Endothelial cell of umbilical vein (primary cell): ENCODE data around the gene FKRP. TPM values are rescaled to one million over a fixed set of nuclear protein-coding genes. Genes with fewer than 3 reads are reported as not detected.

Source experiments
- BruUV-seq: library from RNA; stranded (reverse); fragments of 400-500 nt; replicated peaks from 2 replicates; lab custom pipeline; 2021; lab: Mats Ljungman, UMichigan
- CTCF ChIA-PET: fragments of 300-600, 350-600 bp; sonication (Branson Sonifier 250); formaldehyde crosslinking; loops from one replicate; lab custom pipeline; 2021; ENCODE audit warnings: antibody characterized with exemption, inconsistent platforms; lab: Charles Lee
- POLR2A ChIA-PET: fragments of 300-600, 350-600 bp; sonication (Branson Sonifier 250); formaldehyde crosslinking; loops from one replicate; lab custom pipeline; 2021; ENCODE audit warnings: antibody characterized with exemption, inconsistent platforms; lab: Charles Lee
- DNase-seq: peaks from one replicate; pipeline ENCODE4 v3.0.0-alpha.2; 2011; ENCODE audit warnings: low read depth, low spot score
- FAIRE-seq: peaks from 2 replicates; lab custom pipeline; 2011; peaks lifted over from hg19 to GRCh38; lab: Jason Lieb, UNC
- H2AFZ ChIP-seq: 2 replicates; pipeline ENCODE4 v1.6.0; 2012; ENCODE audit warnings: low read depth, low read length, control low read depth, inconsistent platforms
- H3K27ac ChIP-seq: 2 replicates; pipeline ENCODE4 v1.5.1; 2011; ENCODE audit warnings: low read depth, mild to moderate bottlenecking, control low read depth, low read length, moderate library complexity; ENCODE audit not compliant: insufficient read depth
- H3K27me3 ChIP-seq, 2 experiments: 2 replicates each; pipeline versions ENCODE4 v1.6.0 to v1.6.1; 2011; ENCODE audit warnings: low read length in 2 of 2, mixed read lengths in 1 of 2; ENCODE audit not compliant: control insufficient read depth in 2 of 2, insufficient read depth in 2 of 2
- H3K36me3 ChIP-seq, 2 experiments: 2 replicates in 1 of 2; 3 replicates in 1 of 2; pipeline ENCODE4 v1.5.1; 2011; ENCODE audit warnings: low read length in 2 of 2, mild to moderate bottlenecking in 1 of 2, moderate library complexity in 1 of 2; ENCODE audit not compliant: control insufficient read depth in 2 of 2, insufficient read depth in 2 of 2; ENCODE audit errors: extremely low read depth in 1 of 2
- H3K4me1 ChIP-seq: 3 replicates; pipeline ENCODE4 v1.5.1; 2011; ENCODE audit warnings: mild to moderate bottlenecking, low read length; ENCODE audit not compliant: control insufficient read depth, insufficient read depth; ENCODE audit errors: extremely low read depth
- H3K4me2 ChIP-seq: 2 replicates; pipeline ENCODE4 v1.6.1; 2011; ENCODE audit warnings: low read length, control low read depth, mixed read lengths; ENCODE audit not compliant: insufficient read depth
- H3K4me3 ChIP-seq, 3 experiments: fragments of 200-600 bp in 1 of 3; sonication (generic), shearing (Covaris generic) in 1 of 3; replicated peaks in 1 of 3; 2 replicates each; pipeline ENCODE4 v1.5.1; 2011 to 2016; ENCODE audit warnings: control low read depth in 3 of 3, low read length in 3 of 3, mild to moderate bottlenecking in 2 of 3, inconsistent platforms in 1 of 3, low read depth in 1 of 3, moderate library complexity in 1 of 3; ENCODE audit not compliant: insufficient read depth in 1 of 3
- H3K79me2 ChIP-seq: 2 replicates; pipeline ENCODE4 v1.6.0; 2012; ENCODE audit warnings: low read length, inconsistent platforms; ENCODE audit not compliant: control insufficient read depth, insufficient read depth
- H3K9ac ChIP-seq: replicated peaks from 2 replicates; pipeline ENCODE3; 2011; ENCODE audit warnings: low read length, control low read depth; ENCODE audit not compliant: insufficient read depth; ENCODE audit errors: extremely low read depth
- H3K9me1 ChIP-seq: replicated peaks from 3 replicates; pipeline ENCODE4 v1.6.0; 2011; ENCODE audit warnings: mild to moderate bottlenecking, low read length; ENCODE audit not compliant: control insufficient read depth, insufficient read depth; ENCODE audit errors: extremely low read depth
- H3K9me3 ChIP-seq: replicated peaks from 2 replicates; pipeline ENCODE4 v1.5.1; 2012; ENCODE audit warnings: low read length, inconsistent platforms; ENCODE audit not compliant: control insufficient read depth, insufficient read depth
- H4K20me1 ChIP-seq: replicated peaks from 2 replicates; pipeline ENCODE3; 2011; ENCODE audit warnings: mild to moderate bottlenecking, low read length; ENCODE audit not compliant: control insufficient read depth, insufficient read depth; ENCODE audit errors: extremely low read depth
- EZH2 ChIP-seq: IDR thresholded peaks from 2 replicates; pipeline ENCODE4 v1.6.1; 2012; ENCODE audit warnings: borderline replicate concordance, low read depth, mild to moderate bottlenecking, moderate library complexity, low read length, inconsistent platforms; ENCODE audit not compliant: severe bottlenecking
- FOS ChIP-seq: IDR thresholded peaks from 2 replicates; pipeline ENCODE4 v1.6.1; 2011; ENCODE audit warnings: mild to moderate bottlenecking, low read length, moderate library complexity, borderline replicate concordance; ENCODE audit not compliant: insufficient read depth
- GATA2 ChIP-seq: IDR thresholded peaks from 2 replicates; pipeline ENCODE4 v1.7.0; 2011; ENCODE audit warnings: low read depth, mild to moderate bottlenecking, moderate library complexity, mixed read lengths, low read length; ENCODE audit not compliant: insufficient read length, insufficient read depth
- JUN ChIP-seq: IDR thresholded peaks from 2 replicates; pipeline ENCODE4 v1.6.1; 2011; ENCODE audit warnings: borderline replicate concordance, low read depth; ENCODE audit not compliant: insufficient read length, insufficient read depth
- MYC ChIP-seq: IDR thresholded peaks from one replicate; pipeline ENCODE4 v1.6.1; 2011; ENCODE audit warnings: mild to moderate bottlenecking, low read depth, low read length
- POLR2A ChIP-seq: IDR thresholded peaks from 2 replicates; pipeline ENCODE4 v1.6.1; 2012; ENCODE audit warnings: low read depth, mild to moderate bottlenecking, control low read depth, low read length
- POLR2AphosphoS5 ChIP-seq: IDR thresholded peaks from 2 replicates; pipeline ENCODE4 v1.6.1; 2012; ENCODE audit warnings: low read depth, mild to moderate bottlenecking, control low read depth, low read length, moderate library complexity; ENCODE audit not compliant: insufficient read depth
- dilution Hi-C: fragments of 300-500 bp; cut with MboI; formaldehyde crosslinking; loops from one replicate; pipeline ENCODE4 v1.15.0; 2019; ENCODE audit warnings: low sequenced_read_pairs; ENCODE audit not compliant: extremely low pct_ligation_motif_present
- intact Hi-C: fragments of 100-400 bp; cut with micrococcal nuclease; formaldehyde crosslinking; loops from one replicate; pipeline ENCODE4 v1.10.0; 2022
- polyA plus RNA-seq, 4 experiments: library from polyadenylated mRNA; depleted of rRNA in 3 of 4; stranded (reverse) in 3 of 4; unstranded in 1 of 4; fragments of >200 nt; gene quantifications; 2 replicates each; pipeline versions ENCODE4 v1.2.1 to v1.2.3, GENCODE V29; 2011 to 2012; ENCODE audit warnings: missing spikeins in 1 of 4
- total RNA-seq: library from RNA; stranded (reverse); gene quantifications from 2 replicates; pipeline ENCODE4 v1.2.3, GENCODE V29; 2021
- TF ChIP-seq, protein P1 (sequence below), 2 donors: IDR thresholded peaks; 1 replicate in 1 of 2; 2 replicates in 1 of 2; pipeline ENCODE4 v1.5.1; 2011; ENCODE audit warnings: low read length in 2 of 2, mild to moderate bottlenecking in 2 of 2, moderate library complexity in 2 of 2, control low read depth in 1 of 2, inconsistent platforms in 1 of 2, low read depth in 1 of 2; ENCODE audit not compliant: insufficient read depth in 1 of 2; ENCODE audit errors: extremely low read depth in 1 of 2
- TF ChIP-seq, protein P2 (sequence below): IDR thresholded peaks from 2 replicates; pipeline ENCODE4 v1.6.1; 2011; ENCODE audit not compliant: insufficient read depth, insufficient read length

Gene FKRP
- total and polyA plus RNA-seq, 2 donors (not counting 3 experiments of a cell fraction or from before 2014, with no cell fraction given): 31.5 to 32.8 TPM

DNA sequence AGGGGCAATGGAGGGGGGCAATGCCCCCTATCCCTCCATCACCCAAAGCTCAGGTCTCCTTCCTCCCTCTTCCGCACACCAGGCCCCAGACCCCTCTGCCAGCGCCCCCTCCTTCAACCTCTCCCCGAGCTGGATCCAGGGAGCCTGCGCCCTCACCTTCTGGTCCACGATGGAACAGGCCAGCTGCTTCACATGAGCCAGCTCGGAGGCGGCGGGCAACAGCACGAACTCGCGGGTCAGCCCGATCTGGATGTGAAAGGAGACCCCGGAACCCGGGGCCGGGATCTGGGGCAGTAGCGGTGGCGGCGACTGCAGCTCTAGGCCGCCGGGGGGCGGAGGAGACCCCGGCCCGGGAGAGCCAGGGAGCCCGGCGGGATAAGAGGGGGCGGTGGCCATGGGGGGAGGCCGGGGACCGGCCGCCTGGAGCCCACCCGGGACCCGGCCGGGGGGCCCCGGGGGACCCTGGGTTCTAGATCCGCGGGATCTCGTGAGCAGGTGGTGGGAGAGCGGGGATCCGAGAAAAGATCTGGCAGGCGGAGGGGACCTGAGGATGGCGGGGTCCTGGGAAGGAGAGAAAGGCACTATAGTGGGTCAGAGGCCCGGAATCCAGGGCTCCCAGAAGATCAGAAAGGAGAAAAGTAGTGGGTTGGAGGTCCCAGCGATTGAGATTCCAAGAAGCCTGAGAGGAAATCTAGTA lies 29.7 kb upstream of the FKRP start:
- no peaks in the 10 kb centered on the region for H3K9me1 ChIP-seq
- ChIA-PET POLR2A (interaction anchor here (0.7 to 0.8 kb wide), 4 partner anchors 15 to 116 kb away, joined by 5 to 6 read pairs (median 6); no protein-coding TSS in a partner anchor), CTCF (interaction anchor here (4.6 to 5.4 kb wide), 2 partner anchors 12 to 13 kb away, joined by 34 to 74 read pairs; no protein-coding TSS in a partner anchor)
- no peaks in the 10 kb centered on the region for H4K20me1 ChIP-seq
- peaks cover 2 to 11% of the 10 kb centered on the region in 2 experiments for H3K36me3 ChIP-seq
- peak; percentile 31 for FAIRE-seq
- H3K79me2 ChIP-seq: peaks cover 34% of the 10 kb centered on the region
- H3K9ac ChIP-seq: peak overlapping the region; percentile 71
- no TSS peak for BruUV-seq
- dilution Hi-C loops: no loop called here
- peak overlapping the region; percentile 76 to 96 (median 85) for H3K4me3 ChIP-seq
- no peak for DNase-seq
- no peak overlapping the region for H2AFZ ChIP-seq
- peak overlapping the region; percentile 61 for H3K4me2 ChIP-seq
- peaks cover 34% of the 10 kb centered on the region for H3K4me1 ChIP-seq
- no peaks in the 10 kb centered on the region for H3K27me3 ChIP-seq
- intact Hi-C loops: loop anchor here (2.0 kb wide), 1 partner anchor 55 kb away; the partner anchor contains the start of gene DACT3
- TF ChIP-seq FOS: no peak
- TF ChIP-seq, protein P1, sequence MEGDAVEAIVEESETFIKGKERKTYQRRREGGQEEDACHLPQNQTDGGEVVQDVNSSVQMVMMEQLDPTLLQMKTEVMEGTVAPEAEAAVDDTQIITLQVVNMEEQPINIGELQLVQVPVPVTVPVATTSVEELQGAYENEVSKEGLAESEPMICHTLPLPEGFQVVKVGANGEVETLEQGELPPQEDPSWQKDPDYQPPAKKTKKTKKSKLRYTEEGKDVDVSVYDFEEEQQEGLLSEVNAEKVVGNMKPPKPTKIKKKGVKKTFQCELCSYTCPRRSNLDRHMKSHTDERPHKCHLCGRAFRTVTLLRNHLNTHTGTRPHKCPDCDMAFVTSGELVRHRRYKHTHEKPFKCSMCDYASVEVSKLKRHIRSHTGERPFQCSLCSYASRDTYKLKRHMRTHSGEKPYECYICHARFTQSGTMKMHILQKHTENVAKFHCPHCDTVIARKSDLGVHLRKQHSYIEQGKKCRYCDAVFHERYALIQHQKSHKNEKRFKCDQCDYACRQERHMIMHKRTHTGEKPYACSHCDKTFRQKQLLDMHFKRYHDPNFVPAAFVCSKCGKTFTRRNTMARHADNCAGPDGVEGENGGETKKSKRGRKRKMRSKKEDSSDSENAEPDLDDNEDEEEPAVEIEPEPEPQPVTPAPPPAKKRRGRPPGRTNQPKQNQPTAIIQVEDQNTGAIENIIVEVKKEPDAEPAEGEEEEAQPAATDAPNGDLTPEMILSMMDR (IDR thresholded peaks at IDR 0.05; ENCODE audit: extremely low read depth in 1 of 2, insufficient read depth in 1 of 2, low read depth in 1 of 2, low read length in 2 of 2): peak in 1 of 2 donors; percentile 38
- H3K9me3 ChIP-seq: no peaks in the 10 kb centered on the region
- H3K27ac ChIP-seq: peak overlapping the region; percentile 57

DNA sequence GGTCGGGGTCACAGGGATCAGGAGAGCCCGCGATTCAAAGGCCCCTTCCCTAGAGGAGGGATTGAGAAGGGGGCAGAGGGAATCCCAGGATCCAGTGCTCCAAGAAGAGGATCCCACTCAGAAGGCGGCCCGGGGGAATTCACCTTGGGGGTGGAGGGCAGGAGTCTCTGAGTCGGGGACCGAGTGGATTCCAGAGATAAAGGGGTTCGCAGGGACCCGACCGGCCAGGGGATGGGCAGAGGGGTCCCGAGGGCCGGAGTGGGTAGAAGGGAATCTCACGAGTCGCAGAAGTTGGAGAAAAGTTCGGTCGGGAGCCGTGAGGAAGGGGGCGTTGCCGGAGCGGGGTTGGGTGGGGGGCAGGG lies 29.2 kb upstream of the FKRP start:
- no peaks in the 10 kb centered on the region for H3K9me3 ChIP-seq
- DNase-seq (no peak), FAIRE-seq (no peak)
- peaks cover 34% of the 10 kb centered on the region for H3K79me2 ChIP-seq
- peaks cover 34% of the 10 kb centered on the region for H3K4me1 ChIP-seq
- ChIA-PET CTCF (interaction anchor here (0.6 to 5.4 kb wide), 3 partner anchors 13 to 34 kb away, joined by 4 to 74 read pairs (median 34); no protein-coding TSS in a partner anchor), POLR2A (interaction anchor here (0.7 to 0.8 kb wide), 5 partner anchors 15 to 116 kb away, joined by 3 to 6 read pairs (median 6); no protein-coding TSS in a partner anchor)
- TF ChIP-seq MYC (no peak), JUN (no peak), GATA2 (no peak), POLR2AphosphoS5 (no peak), FOS (no peak), POLR2A (no peak), EZH2 (no peak)
- TF ChIP-seq, protein P2, sequence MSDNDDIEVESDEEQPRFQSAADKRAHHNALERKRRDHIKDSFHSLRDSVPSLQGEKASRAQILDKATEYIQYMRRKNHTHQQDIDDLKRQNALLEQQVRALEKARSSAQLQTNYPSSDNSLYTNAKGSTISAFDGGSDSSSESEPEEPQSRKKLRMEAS: no peak
- TF ChIP-seq, protein P1 (IDR thresholded peaks at IDR 0.05; ENCODE audit: extremely low read depth in 1 of 2, insufficient read depth in 1 of 2, low read depth in 1 of 2, low read length in 2 of 2): no peak
- TSS peak; percentile 21 for BruUV-seq
- H3K27me3 ChIP-seq: no peaks in the 10 kb centered on the region
- peak overlapping the region; percentile 71 for H3K9ac ChIP-seq
- no peaks in the 10 kb centered on the region for H4K20me1 ChIP-seq
- no peaks in the 10 kb centered on the region for H3K9me1 ChIP-seq
- no peak overlapping the region for H2AFZ ChIP-seq
- intact Hi-C loops (no loop called here), dilution Hi-C loops (no loop called here)
- peak overlapping the region; percentile 57 for H3K27ac ChIP-seq
- H3K36me3 ChIP-seq: peaks cover 2 to 16% of the 10 kb centered on the region in 2 experiments
- peak overlapping the region; percentile 60 for H3K4me2 ChIP-seq
- H3K4me3 ChIP-seq: peak overlapping the region; percentile 76 to 96 (median 85)
